GM19351 (cell line): ENCODE data around the gene RASD1.
"Not testable (repeated sequence)": the region's sequence is repeated elsewhere in the genome, so short reads cannot be mapped to it uniquely, and the experiment has no call there.

Source experiments
- ATAC-seq: cut with Tn5 transposase; IDR thresholded peaks from one replicate; pipeline ENCODE4 v1.9.1; 2021; ENCODE audit warnings: mild to moderate bottlenecking, moderate library complexity; ENCODE audit not compliant: unreplicated experiment

Gene RASD1

GRCh38 chr17:17479209-17479608 is 17.0 kb downstream of the RASD1 start:
- ATAC-seq: no peak

GRCh38 chr17:17476865-17477467 is 19.2 kb downstream of the RASD1 start, which contains the start of gene MED9:
TSS of gene MED9 (plus strand) at chr17:17477000. CDS start at chr17:17477042, 42 bp downstream.
- peak; percentile 73 for ATAC-seq

GRCh38 chr17:17474341-17474740 is 21.9 kb downstream of the RASD1 start:
- no peak for ATAC-seq

- ATAC-seq: no peak
Observed at GRCh38 chr17:17472333-17472920, 23.8 kb downstream of the RASD1 start.

GRCh38 chr17:17469996-17470395 is 26.2 kb downstream of the RASD1 start:
- no peak for ATAC-seq

- no peak for ATAC-seq
Observed at GRCh38 chr17:17469358-17469757, 26.8 kb downstream of the RASD1 start.

GRCh38 chr17:17468217-17469010 is 27.8 kb downstream of the RASD1 start:
- ATAC-seq: no peak

GRCh38 chr17:17467720-17468119 is 28.5 kb downstream of the RASD1 start:
- no peak for ATAC-seq

- ATAC-seq: no peak
Observed at GRCh38 chr17:17467016-17467415, 29.2 kb downstream of the RASD1 start.

GRCh38 chr17:17466511-17466910 is 29.7 kb downstream of the RASD1 start:
- ATAC-seq: no peak

GRCh38 chr17:17465878-17466277 is 30.3 kb downstream of the RASD1 start:
- not testable (repeated sequence) for ATAC-seq

GRCh38 chr17:17463821-17464220 is 32.4 kb downstream of the RASD1 start:
- no peak for ATAC-seq

GRCh38 chr17:17462048-17462824 is 34.0 kb downstream of the RASD1 start:
- no peak for ATAC-seq

- no peak for ATAC-seq
Observed at GRCh38 chr17:17460038-17460437, 36.2 kb downstream of the RASD1 start.

GRCh38 chr17:17457680-17458079 is 38.5 kb downstream of the RASD1 start:
- ATAC-seq: no peak

- ATAC-seq: no peak
Observed at GRCh38 chr17:17456251-17456650, 39.9 kb downstream of the RASD1 start.

GRCh38 chr17:17455173-17455572 is 41.0 kb downstream of the RASD1 start:
- ATAC-seq: no peak

- ATAC-seq: not testable (repeated sequence)
Observed at GRCh38 chr17:17454700-17455099, 41.5 kb downstream of the RASD1 start.

- no peak for ATAC-seq
Observed at GRCh38 chr17:17454276-17454675, 41.9 kb downstream of the RASD1 start.

GRCh38 chr17:17453088-17453487 is 43.1 kb downstream of the RASD1 start:
- ATAC-seq: no peak

GRCh38 chr17:17448723-17449122 is 47.5 kb downstream of the RASD1 start:
- ATAC-seq: no peak
